ENCODE measurements around the gene TBC1D12.

The TBC1D12 gene

DNA sequence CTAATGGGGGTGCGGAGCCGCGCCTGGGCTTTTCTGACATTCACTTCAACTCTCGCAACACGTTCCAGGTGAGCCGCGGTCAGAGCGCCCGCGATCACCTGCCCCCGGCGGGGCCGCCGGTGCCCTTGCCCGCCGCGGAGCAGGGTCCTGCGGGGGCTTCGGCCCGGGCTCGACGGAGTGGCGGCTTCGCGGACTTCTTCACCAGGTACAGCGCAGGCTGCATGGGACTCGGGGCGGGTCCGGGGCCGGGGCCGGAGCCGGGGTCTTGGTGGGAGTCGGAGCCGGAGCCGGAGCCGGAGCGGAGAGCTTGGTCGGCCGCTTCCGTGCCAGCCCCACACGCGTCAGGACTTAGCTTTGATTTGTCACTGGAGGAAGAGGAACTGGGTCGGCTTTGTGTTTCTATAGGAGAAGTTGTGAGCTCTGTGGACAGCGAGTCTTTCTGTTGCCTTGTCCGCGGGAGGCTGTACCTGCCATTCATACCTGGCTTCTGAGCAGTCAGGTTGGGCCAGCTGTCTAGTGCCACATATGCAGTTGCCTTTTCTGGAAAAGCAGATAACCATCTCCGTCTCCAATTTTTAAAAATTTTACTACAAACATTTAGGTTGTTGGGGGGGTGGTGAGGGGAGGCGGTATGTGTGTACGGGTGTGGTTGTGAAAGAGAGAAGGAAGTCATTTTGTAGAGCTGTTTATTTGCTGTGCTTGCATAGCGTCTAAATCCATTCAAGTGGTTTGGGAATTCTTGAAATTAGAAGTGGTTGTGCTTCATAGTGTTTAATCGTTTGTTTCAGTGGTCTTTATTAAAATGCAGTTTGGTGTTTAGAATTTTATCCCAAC lies 1.3 kb downstream of the TBC1D12 start:
- intact Hi-C loops (cut with DNase I), result loop anchor here (5.0 kb wide), 1 partner anchor 39 kb away; no protein-coding TSS in a partner anchor
- DNase-seq, result peak in 9 of 10 donors; percentile 24 to 87 (median 45)

GRCh38 chr10:94405406-94405805 lies 3.1 kb downstream of the TBC1D12 start:
- no peak for DNase-seq
- intact Hi-C loops (cut with DNase I), result no loop called here

DNA sequence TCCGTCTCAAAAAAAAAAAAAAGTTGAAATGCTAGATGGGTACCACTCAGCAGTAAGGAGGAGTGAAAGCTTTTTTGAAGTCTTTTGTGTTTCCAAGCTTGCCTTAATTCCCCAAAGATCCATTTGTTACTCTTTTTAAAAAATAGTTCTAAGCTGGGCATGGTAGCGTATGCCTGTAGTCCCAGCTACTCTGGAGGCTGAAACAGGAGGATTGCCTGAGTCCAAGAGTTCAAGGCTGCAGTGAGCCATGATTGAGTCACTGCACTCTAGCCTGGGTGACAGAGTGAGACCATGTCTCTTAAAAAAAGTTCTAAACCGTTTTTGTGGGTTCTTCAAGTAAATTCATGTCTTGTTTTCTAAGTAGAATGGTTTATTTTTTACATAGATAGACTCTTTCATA lies 5.3 kb downstream of the TBC1D12 start:
- intact Hi-C loops (cut with DNase I), result no loop called here
- DNase-seq, result no peak

- no peak for DNase-seq
- intact Hi-C loops (cut with DNase I), result no loop called here
Observed at GRCh38 chr10:94409021-94409657, 6.8 kb downstream of the TBC1D12 start.

DNA sequence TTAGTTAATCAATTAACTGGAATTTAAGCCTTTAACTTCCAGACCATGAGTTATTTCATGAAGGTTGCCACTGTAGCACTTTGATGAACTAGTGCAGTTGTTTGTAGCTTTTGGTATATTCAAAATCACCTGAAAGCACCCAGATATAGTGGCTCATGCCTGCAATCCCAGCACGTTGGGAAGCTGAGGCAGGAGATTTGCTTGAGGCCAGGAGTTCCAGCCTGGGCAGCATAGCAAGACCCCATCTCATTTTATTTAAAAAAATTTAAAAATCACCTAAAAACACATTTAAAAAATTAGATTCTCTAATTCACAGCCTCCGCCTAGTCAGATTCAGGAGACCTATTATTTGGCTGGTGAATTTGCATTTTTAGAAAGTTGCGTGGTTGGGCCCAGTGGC lies 9.0 kb downstream of the TBC1D12 start:
- DNase-seq, result no peak
- intact Hi-C loops (cut with DNase I), result no loop called here

- DNase-seq, result no peak
- intact Hi-C loops (cut with DNase I), result no loop called here
Observed at GRCh38 chr10:94412449-94412848, 10.1 kb downstream of the TBC1D12 start.

DNA sequence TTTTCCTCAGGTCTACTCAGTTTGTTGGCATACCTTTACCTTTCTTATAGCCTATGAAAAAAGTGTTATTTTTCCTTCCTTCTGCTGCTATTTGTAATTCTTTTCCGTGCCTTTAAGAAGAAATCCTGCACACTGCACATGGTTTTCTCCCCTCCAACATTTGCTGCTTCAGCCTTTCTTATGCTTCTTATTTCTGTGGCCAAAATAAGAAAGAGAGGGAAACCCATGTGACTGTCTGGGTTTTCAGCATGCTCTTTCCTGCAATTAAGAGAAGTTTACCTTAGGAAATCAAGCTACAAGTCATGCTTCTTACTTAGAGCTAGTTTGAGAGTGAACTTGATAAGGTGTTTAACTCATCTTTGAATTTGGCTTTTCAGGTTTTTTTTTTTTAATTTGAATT lies 11.0 kb downstream of the TBC1D12 start:
- DNase-seq, result no peak
- intact Hi-C loops (cut with DNase I), result no loop called here

GRCh38 chr10:94416896-94417295 lies 14.6 kb downstream of the TBC1D12 start:
- DNase-seq, result no peak

GRCh38 chr10:94417321-94417720 lies 15.0 kb downstream of the TBC1D12 start:
- no peak for DNase-seq
- intact Hi-C loops (cut with DNase I), result no loop called here

More at GRCh38 chr10:94416896-94417295, 14.6 kb downstream of the TBC1D12 start:
- intact Hi-C loops (cut with DNase I), result no loop called here

DNA sequence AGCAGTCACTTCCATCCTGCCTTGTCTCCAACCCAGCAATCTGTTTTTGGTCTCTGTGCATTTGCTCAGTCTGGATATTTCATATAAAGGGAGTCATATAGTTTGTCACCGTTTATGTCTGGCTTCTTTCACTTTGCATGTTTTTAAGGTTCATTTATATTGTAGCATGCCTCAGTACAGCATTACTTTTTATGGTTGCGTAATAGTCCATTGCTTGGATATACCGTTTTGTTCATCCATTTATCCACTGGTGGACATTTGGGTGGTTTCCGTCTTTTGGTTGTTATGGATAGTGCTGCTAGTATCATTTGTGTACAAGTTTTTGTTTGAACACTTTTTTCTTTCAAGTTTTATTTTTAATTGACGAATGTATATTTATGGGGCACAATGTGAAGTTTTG lies 18.2 kb downstream of the TBC1D12 start:
- intact Hi-C loops (cut with DNase I), result no loop called here
- no peak for DNase-seq

GRCh38 chr10:94420998-94421528 lies 18.7 kb downstream of the TBC1D12 start:
- no peak for DNase-seq
- intact Hi-C loops (cut with DNase I), result no loop called here

DNA sequence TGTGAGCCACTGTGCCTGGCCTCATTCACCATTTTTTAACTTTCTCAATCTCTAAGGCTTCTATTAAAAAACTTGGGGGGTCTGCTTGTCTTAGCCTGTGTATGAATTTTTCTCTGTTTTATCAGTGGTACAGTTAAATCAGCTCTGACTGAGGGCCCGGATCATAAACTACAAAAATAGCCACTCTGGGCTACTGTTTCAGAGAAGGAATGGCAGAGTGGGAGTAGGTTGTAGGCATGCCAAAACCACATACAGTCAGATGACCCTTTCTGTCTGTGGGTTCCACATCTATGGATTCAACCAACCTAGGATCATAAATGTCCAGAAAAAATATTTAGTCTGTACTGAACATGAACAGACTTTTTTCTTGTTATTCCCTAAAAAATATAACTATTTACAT lies 21.3 kb downstream of the TBC1D12 start:
- DNase-seq, result no peak
- intact Hi-C loops (cut with DNase I), result no loop called here

DNA sequence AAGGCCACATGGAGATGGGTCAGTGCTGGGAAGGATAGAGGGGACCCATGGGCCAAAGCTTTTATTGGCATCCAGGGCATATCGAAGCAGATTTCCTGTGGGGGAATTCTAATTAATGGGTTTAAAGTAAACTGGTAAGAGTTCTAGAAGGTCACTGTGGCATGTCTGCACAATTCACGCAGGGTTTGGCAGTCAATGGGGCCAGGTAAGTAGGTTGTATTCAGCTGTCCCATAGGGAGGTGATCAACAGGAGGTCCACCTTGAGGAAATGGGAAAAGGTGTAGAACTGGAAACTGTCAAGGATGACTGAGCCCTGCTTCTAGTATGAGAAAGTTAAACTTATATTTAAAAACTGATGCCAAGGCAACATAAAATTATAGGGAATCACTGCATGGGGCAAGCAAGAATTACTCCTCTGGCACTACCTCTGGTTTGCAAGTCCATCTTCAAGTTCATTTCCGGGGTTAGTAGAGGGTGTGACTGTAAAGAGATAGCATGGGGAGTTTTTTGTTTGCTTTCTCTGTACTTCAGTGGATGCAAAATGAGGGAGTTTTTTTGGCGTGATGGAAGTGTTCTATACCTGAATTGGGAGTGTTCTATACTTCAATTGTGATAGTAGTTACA lies 22.5 kb downstream of the TBC1D12 start:
- no peak for DNase-seq
- intact Hi-C loops (cut with DNase I), result no loop called here

DNA sequence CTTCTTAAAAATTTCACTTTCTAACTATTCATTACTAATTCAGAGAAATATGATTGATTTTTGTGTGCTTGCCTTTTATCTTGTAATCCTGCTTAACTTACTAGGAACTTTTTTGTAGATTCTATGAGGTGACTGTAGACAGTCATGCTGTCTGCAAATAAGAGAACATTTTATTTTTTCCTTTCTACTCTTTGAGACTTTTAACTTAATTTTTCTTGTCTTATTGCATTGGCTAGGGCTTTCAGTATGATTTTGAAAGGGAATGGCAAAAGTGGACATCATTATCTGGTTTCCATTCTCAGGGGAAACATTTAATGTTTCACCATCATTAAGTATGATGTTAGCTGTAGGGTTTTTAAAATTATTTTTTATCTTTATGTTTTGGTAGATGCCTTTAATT lies 23.6 kb downstream of the TBC1D12 start:
- intact Hi-C loops (cut with DNase I), result no loop called here
- DNase-seq, result no peak

DNA sequence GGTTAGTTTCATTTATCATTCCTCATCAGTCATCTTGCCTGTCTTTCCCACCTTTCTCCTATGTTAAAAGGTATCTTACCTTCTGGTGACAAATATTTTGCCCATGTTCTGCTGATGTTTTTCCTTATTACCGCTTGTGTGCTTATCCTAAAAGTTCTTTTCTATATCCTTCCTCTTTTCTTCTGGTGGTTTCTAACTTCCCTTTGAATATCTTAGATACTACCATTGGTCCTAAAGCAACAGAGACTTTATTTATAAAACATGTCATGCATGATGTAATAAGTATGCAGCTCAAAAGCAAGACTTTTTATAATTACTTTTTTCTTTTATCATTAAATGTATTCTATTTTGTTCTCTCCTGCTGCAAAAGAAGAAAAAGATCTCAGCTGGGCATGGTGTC lies 24.8 kb downstream of the TBC1D12 start:
- intact Hi-C loops (cut with DNase I), result no loop called here

DNA sequence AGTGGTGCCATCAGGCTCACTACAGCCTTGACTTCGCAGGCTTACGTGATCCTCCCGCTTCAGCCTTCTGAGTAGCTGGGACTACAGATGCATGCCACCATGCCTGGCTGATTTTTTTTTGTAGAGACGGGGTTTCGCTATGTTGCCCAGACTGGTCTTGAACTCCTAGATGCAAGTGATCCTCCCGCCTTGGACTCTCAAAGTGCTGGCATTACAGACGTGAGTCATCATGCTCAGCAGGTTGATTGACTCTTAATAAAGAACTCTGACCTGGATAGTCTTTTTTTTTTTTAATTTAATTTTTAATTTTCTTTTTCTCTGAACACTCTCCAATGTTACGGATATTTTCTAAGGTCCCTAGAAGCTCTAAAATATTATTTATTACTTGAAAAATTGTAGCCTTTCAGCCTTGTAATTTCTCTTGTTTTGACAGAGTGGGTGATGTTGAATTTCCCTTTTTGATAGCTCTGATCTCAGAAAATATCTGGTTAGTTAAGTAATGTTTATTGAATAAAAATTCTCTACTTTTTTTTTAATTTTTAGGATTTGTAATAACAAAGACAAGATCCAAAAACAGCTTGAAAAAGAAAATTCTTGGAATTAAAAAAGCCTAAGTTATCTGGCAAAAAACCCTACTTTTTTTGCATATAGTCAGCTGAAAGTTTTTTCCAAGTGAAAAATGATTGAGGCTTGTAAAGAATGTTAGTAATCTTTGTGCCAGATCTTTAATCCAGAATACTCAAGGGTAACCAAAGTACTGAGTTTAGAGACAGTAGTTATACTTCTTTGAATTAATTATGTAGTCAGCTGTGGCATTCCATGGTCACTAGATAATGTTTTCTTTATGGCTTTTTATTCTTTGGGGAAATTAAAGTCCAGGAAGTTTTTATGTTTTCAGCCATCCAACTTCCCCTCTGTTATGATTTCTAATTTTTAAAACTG lies 26.7 kb downstream of the TBC1D12 start:
- intact Hi-C loops (cut with DNase I), result no loop called here
- DNase-seq, result no peak

More for the DNA sequence above, 24.8 kb downstream of the TBC1D12 start:
- DNase-seq, result no peak

DNA sequence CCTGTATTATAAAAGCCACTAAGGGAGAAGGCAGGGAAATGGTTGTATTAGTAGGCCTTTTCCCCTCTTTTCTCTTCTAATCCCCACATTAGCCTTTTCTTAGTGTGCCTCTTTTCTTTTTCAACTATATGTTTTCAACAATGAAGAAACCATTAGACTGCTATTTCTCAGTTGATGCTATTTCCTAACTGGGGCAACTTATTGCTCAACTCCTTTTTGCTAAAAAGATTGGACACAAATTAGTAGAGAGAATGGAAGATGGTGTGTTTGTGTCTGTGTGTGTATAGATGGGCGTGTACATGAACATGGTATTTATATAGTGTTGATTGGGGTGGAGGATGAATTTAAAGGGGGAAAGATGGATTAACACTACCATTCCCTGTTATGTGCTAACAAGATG lies 28.4 kb downstream of the TBC1D12 start:
- intact Hi-C loops (cut with DNase I), result no loop called here
- no peak for DNase-seq

DNA sequence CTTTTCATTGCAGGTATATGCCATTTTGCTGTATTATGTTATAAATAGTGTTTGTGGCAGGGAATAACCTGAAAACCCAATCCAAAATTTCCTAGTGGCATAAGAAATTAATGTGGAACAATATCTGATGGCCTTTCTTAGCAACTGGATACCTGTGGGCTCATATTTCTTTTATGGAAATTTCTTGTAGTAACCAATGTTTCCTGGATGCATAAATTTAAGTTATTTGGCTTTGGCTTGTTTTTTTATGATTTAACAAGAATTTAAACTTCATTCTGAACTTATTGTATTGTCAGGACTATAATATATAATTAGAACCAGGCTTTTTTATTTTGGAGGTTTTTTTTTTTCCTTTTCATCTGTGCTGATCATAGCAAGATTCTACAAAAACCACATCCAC lies 30.1 kb downstream of the TBC1D12 start:
- intact Hi-C loops (cut with DNase I), result no loop called here
- DNase-seq, result no peak

DNA sequence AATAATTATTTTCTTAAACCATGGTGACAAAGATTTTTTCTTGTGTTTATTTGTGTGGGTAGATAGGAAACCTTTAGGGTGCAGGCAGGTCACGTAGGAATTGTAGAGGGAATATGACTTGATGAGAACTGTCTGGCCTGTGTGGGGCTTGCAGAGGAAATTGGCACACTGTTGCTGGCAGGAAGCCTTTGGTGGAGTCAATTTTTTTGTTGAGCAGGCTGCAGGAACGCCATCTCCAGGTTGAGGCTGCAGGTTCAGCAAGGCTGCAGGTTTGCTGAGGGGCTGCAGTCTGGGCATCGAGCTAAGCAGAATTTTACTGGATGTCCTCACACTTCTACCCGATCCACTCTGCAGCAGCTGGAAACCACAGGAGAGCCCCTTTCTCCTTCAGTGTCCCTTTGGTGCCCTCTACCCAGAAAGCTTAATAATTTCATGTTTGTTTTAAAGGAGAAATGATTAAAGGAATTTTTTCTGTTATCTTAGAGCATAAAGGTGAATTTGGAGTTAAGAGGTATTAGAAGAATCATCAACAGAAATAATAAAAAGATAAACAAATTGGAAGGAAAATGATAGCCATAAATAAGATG lies 37.0 kb downstream of the TBC1D12 start:
- no peak for DNase-seq
- intact Hi-C loops (cut with DNase I), result no loop called here

GRCh38 chr10:94440096-94440495 lies 37.8 kb downstream of the TBC1D12 start:
- no peak for DNase-seq
- intact Hi-C loops (cut with DNase I), result loop anchor here (5.0 kb wide), 2 partner anchors 38 to 78 kb away; partner anchors contain the start of genes NOC3L and TBC1D12

Data from posterior cingulate gyrus (tissue), 11 donors.